SK-N-SH treated with all-trans-retinoic acid at 6 μM for 48 hours (cell line): ENCODE measurements around the gene TTC31.

Experiments
- ATAC-seq: fragments of 200-7000 bp; cut with Tn5 transposase; 3 replicates; pipeline ENCODE4 v1.9.1; 2020; ENCODE audit warnings: mild to moderate bottlenecking, moderate library complexity
- ARNTL ChIP-seq: fragments of 450-650 bp; formaldehyde crosslinking; IDR thresholded peaks from 2 replicates; pipeline ENCODE4 v1.5.0; 2020; ENCODE audit warnings: low read depth, mild to moderate bottlenecking, moderate library complexity, borderline replicate concordance
- BACH2 ChIP-seq: fragments of 250-450 bp; sonication (Bioruptor Pico); IDR thresholded peaks from 2 replicates; pipeline ENCODE4 v1.9.0; 2021; ENCODE audit warnings: mild to moderate bottlenecking, borderline replicate concordance
- CREB5 ChIP-seq: fragments of 250-450 bp; sonication (Bioruptor Pico); IDR thresholded peaks from 2 replicates; pipeline ENCODE4 v1.5.1; 2020; ENCODE audit warnings: low read depth, mild to moderate bottlenecking, moderate library complexity
- CSDC2 ChIP-seq: fragments of 250-450 bp; sonication (Bioruptor Pico); IDR thresholded peaks from 2 replicates; pipeline ENCODE4 v1.5.0; 2020; ENCODE audit warnings: mild to moderate bottlenecking, moderate library complexity
- CSRNP3 ChIP-seq: fragments of 250-450 bp; sonication (Bioruptor Pico); IDR thresholded peaks from 2 replicates; pipeline ENCODE4 v1.5.1; 2021; ENCODE audit warnings: mild to moderate bottlenecking, moderate library complexity
- ESRRG ChIP-seq: fragments of 250-450 bp; sonication (Bioruptor Pico); IDR thresholded peaks from 2 replicates; pipeline ENCODE4 v1.6.1; 2021; ENCODE audit warnings: mild to moderate bottlenecking
- GLIS3 ChIP-seq: fragments of 250-450 bp; sonication (Bioruptor Pico); IDR thresholded peaks from 2 replicates; pipeline ENCODE4 v1.5.0; 2020; ENCODE audit warnings: mild to moderate bottlenecking, moderate library complexity
- ISL1 ChIP-seq: fragments of 250-450 bp; sonication (Bioruptor Pico); IDR thresholded peaks from 2 replicates; pipeline ENCODE4 v2.1.2; 2022; ENCODE audit warnings: mild to moderate bottlenecking, moderate library complexity
- OSR1 ChIP-seq: fragments of 250-450 bp; sonication (Bioruptor Pico); IDR thresholded peaks from 2 replicates; pipeline ENCODE4 v1.8.0; 2022; ENCODE audit warnings: moderate library complexity, mild to moderate bottlenecking, inconsistent platforms
- PATZ1 ChIP-seq: fragments of 250-450 bp; sonication (Bioruptor Pico); IDR thresholded peaks from 2 replicates; pipeline ENCODE4 v1.8.0; 2020; ENCODE audit warnings: mild to moderate bottlenecking, moderate library complexity, borderline replicate concordance
- POU6F1 ChIP-seq: fragments of 250-450 bp; sonication (Bioruptor Pico); IDR thresholded peaks from 2 replicates; pipeline ENCODE4 v1.8.0; 2021; ENCODE audit warnings: low read depth, mild to moderate bottlenecking, moderate library complexity, borderline replicate concordance
- PPARA ChIP-seq: fragments of 250-450 bp; sonication (Bioruptor Pico); IDR thresholded peaks from 2 replicates; pipeline ENCODE4 v1.5.0; 2020; ENCODE audit warnings: mild to moderate bottlenecking, borderline replicate concordance
- RARB ChIP-seq: fragments of 250-450 bp; sonication (Bioruptor Pico); IDR thresholded peaks from 2 replicates; pipeline ENCODE4 v1.8.0; 2021; ENCODE audit warnings: mild to moderate bottlenecking, moderate library complexity
- SNAI2 ChIP-seq: fragments of 250-450 bp; sonication (Bioruptor Pico); IDR thresholded peaks from 2 replicates; pipeline ENCODE4 v1.5.0; 2020; ENCODE audit warnings: mild to moderate bottlenecking, moderate library complexity
- TCF4 ChIP-seq: fragments of 250-450 bp; sonication (Bioruptor Pico); IDR thresholded peaks from 2 replicates; pipeline ENCODE4 v1.8.0; 2021; ENCODE audit warnings: mild to moderate bottlenecking, moderate library complexity, borderline replicate concordance
- TOX ChIP-seq: fragments of 250-450 bp; sonication (Bioruptor Pico); IDR thresholded peaks from 2 replicates; pipeline ENCODE4 v1.8.0; 2021; ENCODE audit warnings: mild to moderate bottlenecking, moderate library complexity, borderline replicate concordance
- TSHZ2 ChIP-seq: fragments of 250-450 bp; sonication (Bioruptor Pico); IDR thresholded peaks from 2 replicates; pipeline ENCODE4 v1.5.0; 2020; ENCODE audit warnings: mild to moderate bottlenecking, moderate library complexity
- ZC3H10 ChIP-seq: fragments of 250-450 bp; sonication (Bioruptor Pico); IDR thresholded peaks from 2 replicates; pipeline ENCODE4 v1.5.1; 2021; ENCODE audit warnings: mild to moderate bottlenecking, moderate library complexity
- ZFP3 ChIP-seq: fragments of 250-450 bp; sonication (Bioruptor Pico); IDR thresholded peaks from 2 replicates; pipeline ENCODE4 v1.5.0; 2020; ENCODE audit warnings: mild to moderate bottlenecking, moderate library complexity
- ZFP30 ChIP-seq: fragments of 450-650 bp; formaldehyde crosslinking; IDR thresholded peaks from 2 replicates; pipeline ENCODE4 v1.5.0; 2022; ENCODE audit warnings: mild to moderate bottlenecking, moderate library complexity
- ZNF565 ChIP-seq: fragments of 450-650 bp; formaldehyde crosslinking; conservative IDR thresholded peaks from 2 replicates; pipeline ENCODE4 v1.5.0; 2020; ENCODE audit warnings: low read depth, mild to moderate bottlenecking, moderate library complexity
- ZNF70 ChIP-seq: fragments of 450-650 bp; formaldehyde crosslinking; IDR thresholded peaks from 2 replicates; pipeline ENCODE4 v1.5.0; 2020; ENCODE audit warnings: mild to moderate bottlenecking, moderate library complexity
- ZNF8 ChIP-seq: fragments of 450-650 bp; formaldehyde crosslinking; IDR thresholded peaks from 2 replicates; pipeline ENCODE4 v1.5.0; 2020; ENCODE audit warnings: mild to moderate bottlenecking, moderate library complexity

The TTC31 gene

GRCh38 chr2:74507145-74507925 is 24.5 kb downstream of the TTC31 start, which contains the start of gene PCGF1:
PCGF1 (minus strand) TSS chr2:74507695; CDS start chr2:74507668, 27 bp downstream.
- ATAC-seq: peak; percentile 93
- no peak for TF ChIP-seq ZFP3
- peak; percentile 92 for TF ChIP-seq ARNTL (CRISPR knock-in tag)

GRCh38 chr2:74507926-74508520 is 25.1 kb downstream of the TTC31 start:
- peak; percentile 79 for ATAC-seq

More at GRCh38 chr2:74507926-74508520, 25.1 kb downstream of the TTC31 start:
- TF ChIP-seq POU6F1 (CRISPR knock-in tag): no peak
- TF ChIP-seq SNAI2 (CRISPR knock-in tag): no peak
- no peak for TF ChIP-seq BACH2 (CRISPR knock-in tag)
- no peak for TF ChIP-seq CSRNP3 (CRISPR knock-in tag)
- TF ChIP-seq TCF4: peak; percentile 96
- TF ChIP-seq ZFP3: 0 out of 2 replicates have a peak, but pooled peaks have one; percentile 66
- TF ChIP-seq TSHZ2: peak; percentile 43; the same call in 1 of the 2 replicates
- no peak for TF ChIP-seq ESRRG
- no peak for TF ChIP-seq CSDC2 (CRISPR knock-in tag)
- TF ChIP-seq PATZ1 (CRISPR knock-in tag): peak; percentile 98
- peak; percentile 50; the same call in 1 of the 2 replicates for TF ChIP-seq ZNF70 (CRISPR knock-in tag)
- no peak for TF ChIP-seq TOX (CRISPR knock-in tag)
- no peak for TF ChIP-seq ZNF565 (CRISPR knock-in tag)
- TF ChIP-seq ISL1: no peak; the same call in 1 of the 2 replicates
- no peak for TF ChIP-seq CREB5 (CRISPR knock-in tag)
- no peak for TF ChIP-seq OSR1 (CRISPR knock-in tag)
- TF ChIP-seq RARB (CRISPR knock-in tag): no peak
- no peak for TF ChIP-seq ZC3H10 (CRISPR knock-in tag)
- no peak for TF ChIP-seq GLIS3 (CRISPR knock-in tag)
- TF ChIP-seq ZFP30: no peak
- 0 out of 2 replicates have a peak, but pooled peaks have one; percentile 11 for TF ChIP-seq ZNF8 (CRISPR knock-in tag)
- TF ChIP-seq PPARA (CRISPR knock-in tag): no peak
- no peak for TF ChIP-seq ARNTL (CRISPR knock-in tag)
